ENCODE data around the gene HIRIP3.

DNA sequence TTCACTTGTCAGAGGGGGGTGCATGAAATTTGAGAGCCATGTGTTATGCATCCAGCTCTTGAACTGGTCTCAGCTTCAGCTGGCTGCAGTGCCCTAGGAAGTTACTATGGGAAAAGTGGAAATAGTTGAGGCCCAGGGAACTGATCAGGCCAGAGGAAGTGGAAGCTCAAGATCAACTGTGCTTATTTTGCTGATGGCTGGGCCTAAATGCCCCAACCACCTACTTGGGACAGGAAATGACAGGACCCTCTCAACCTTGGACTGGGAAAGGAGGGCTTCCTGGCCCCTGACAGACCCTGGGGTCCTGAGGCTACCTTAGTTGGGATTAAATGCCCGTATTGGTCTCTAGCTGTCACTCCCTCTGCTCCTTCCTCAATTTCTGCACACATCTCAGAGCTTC lies 22.9 kb downstream of the HIRIP3 start:
- TF ChIP-seq ZFP30 (CRISPR knock-in tag; IDR thresholded peaks at IDR 0.05) (no peak), PPARA (CRISPR knock-in tag; IDR thresholded peaks at IDR 0.05; ENCODE audit: borderline replicate concordance) (no peak), ZC3H10 (CRISPR knock-in tag; IDR thresholded peaks at IDR 0.05) (no peak), RARB (CRISPR knock-in tag; IDR thresholded peaks at IDR 0.05) (no peak)
- TF ChIP-seq, protein P1, sequence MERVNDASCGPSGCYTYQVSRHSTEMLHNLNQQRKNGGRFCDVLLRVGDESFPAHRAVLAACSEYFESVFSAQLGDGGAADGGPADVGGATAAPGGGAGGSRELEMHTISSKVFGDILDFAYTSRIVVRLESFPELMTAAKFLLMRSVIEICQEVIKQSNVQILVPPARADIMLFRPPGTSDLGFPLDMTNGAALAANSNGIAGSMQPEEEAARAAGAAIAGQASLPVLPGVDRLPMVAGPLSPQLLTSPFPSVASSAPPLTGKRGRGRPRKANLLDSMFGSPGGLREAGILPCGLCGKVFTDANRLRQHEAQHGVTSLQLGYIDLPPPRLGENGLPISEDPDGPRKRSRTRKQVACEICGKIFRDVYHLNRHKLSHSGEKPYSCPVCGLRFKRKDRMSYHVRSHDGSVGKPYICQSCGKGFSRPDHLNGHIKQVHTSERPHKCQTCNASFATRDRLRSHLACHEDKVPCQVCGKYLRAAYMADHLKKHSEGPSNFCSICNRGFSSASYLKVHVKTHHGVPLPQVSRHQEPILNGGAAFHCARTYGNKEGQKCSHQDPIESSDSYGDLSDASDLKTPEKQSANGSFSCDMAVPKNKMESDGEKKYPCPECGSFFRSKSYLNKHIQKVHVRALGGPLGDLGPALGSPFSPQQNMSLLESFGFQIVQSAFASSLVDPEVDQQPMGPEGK (CRISPR knock-in tag; IDR thresholded peaks at IDR 0.05; ENCODE audit: borderline replicate concordance), result no peak
- TF ChIP-seq, protein P2, sequence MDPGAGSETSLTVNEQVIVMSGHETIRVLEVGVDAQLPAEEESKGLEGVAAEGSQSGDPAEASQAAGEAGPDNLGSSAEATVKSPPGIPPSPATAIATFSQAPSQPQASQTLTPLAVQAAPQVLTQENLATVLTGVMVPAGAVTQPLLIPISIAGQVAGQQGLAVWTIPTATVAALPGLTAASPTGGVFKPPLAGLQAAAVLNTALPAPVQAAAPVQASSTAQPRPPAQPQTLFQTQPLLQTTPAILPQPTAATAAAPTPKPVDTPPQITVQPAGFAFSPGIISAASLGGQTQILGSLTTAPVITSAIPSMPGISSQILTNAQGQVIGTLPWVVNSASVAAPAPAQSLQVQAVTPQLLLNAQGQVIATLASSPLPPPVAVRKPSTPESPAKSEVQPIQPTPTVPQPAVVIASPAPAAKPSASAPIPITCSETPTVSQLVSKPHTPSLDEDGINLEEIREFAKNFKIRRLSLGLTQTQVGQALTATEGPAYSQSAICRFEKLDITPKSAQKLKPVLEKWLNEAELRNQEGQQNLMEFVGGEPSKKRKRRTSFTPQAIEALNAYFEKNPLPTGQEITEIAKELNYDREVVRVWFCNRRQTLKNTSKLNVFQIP (CRISPR knock-in tag; IDR thresholded peaks at IDR 0.05; ENCODE audit: borderline replicate concordance, low read depth), result no peak
